GM23338 (cell line): ENCODE results near the gene HCFC2. TPM values are rescaled to one million over a fixed set of nuclear protein-coding genes. Genes with fewer than 3 reads are reported as not detected.

Source experiments
- CREB1 ChIP-seq: fragments of 250-450 bp; sonication (Bioruptor Pico); IDR thresholded peaks from 2 replicates; pipeline ENCODE4 v1.5.0; 2020; ENCODE audit warnings: low read depth, mild to moderate bottlenecking, moderate library complexity
- ETS1 ChIP-seq: IDR thresholded peaks from 2 replicates; pipeline ENCODE4 v1.6.1; 2016; ENCODE audit warnings: antibody characterized with exemption
- EZH2 ChIP-seq: fragments of 200-600 bp; sonication (generic); IDR thresholded peaks from one replicate; pipeline ENCODE4 v1.8.0; 2017; ENCODE audit warnings: antibody characterized with exemption, mild to moderate bottlenecking, low read depth; ENCODE audit not compliant: unreplicated experiment
- POLR2AphosphoS5 ChIP-seq: IDR thresholded peaks from 2 replicates; pipeline ENCODE4 v1.6.1; 2016; ENCODE audit warnings: antibody characterized with exemption, low read depth
- REST ChIP-seq: IDR thresholded peaks from one replicate; pipeline ENCODE4 v1.6.1; 2018; ENCODE audit warnings: antibody characterized with exemption; ENCODE audit not compliant: unreplicated experiment
- STAT1 ChIP-seq: IDR thresholded peaks from one replicate; pipeline ENCODE4 v1.6.1; 2016; ENCODE audit warnings: antibody characterized with exemption; ENCODE audit not compliant: unreplicated experiment
- ZNF331 ChIP-seq: fragments of 250-450 bp; sonication (Bioruptor Pico); IDR thresholded peaks from 2 replicates; pipeline ENCODE4 v1.5.0; 2020; ENCODE audit warnings: low read depth, mild to moderate bottlenecking, moderate library complexity
- polyA plus RNA-seq: library from polyadenylated mRNA; unstranded; fragments of >200 nt; fragmentation: Nextera tagmentation; extraction: Ambion mirVana; gene quantifications from 2 replicates; pipeline ENCODE4 v1.2.1, GENCODE V29; 2016
- total RNA-seq: library from RNA; depleted of rRNA; stranded (reverse); fragments of >200 nt; shearing (Covaris generic); gene quantifications from 2 replicates; pipeline ENCODE4 v1.2.3, GENCODE V29; 2014
- TF ChIP-seq, protein P1 (sequence below): fragments of 250-450 bp; sonication (Bioruptor Pico); IDR thresholded peaks from 2 replicates; pipeline ENCODE4 v1.5.0; 2020; ENCODE audit warnings: mild to moderate bottlenecking, moderate library complexity

The HCFC2 gene
- total and polyA plus RNA-seq, 2 experiments from 2014 or later, result 1.9 to 2.5 TPM

GRCh38 chr12:104079024-104079423 is 14.7 kb downstream of the HCFC2 start (continued):
- TF ChIP-seq, protein P1, sequence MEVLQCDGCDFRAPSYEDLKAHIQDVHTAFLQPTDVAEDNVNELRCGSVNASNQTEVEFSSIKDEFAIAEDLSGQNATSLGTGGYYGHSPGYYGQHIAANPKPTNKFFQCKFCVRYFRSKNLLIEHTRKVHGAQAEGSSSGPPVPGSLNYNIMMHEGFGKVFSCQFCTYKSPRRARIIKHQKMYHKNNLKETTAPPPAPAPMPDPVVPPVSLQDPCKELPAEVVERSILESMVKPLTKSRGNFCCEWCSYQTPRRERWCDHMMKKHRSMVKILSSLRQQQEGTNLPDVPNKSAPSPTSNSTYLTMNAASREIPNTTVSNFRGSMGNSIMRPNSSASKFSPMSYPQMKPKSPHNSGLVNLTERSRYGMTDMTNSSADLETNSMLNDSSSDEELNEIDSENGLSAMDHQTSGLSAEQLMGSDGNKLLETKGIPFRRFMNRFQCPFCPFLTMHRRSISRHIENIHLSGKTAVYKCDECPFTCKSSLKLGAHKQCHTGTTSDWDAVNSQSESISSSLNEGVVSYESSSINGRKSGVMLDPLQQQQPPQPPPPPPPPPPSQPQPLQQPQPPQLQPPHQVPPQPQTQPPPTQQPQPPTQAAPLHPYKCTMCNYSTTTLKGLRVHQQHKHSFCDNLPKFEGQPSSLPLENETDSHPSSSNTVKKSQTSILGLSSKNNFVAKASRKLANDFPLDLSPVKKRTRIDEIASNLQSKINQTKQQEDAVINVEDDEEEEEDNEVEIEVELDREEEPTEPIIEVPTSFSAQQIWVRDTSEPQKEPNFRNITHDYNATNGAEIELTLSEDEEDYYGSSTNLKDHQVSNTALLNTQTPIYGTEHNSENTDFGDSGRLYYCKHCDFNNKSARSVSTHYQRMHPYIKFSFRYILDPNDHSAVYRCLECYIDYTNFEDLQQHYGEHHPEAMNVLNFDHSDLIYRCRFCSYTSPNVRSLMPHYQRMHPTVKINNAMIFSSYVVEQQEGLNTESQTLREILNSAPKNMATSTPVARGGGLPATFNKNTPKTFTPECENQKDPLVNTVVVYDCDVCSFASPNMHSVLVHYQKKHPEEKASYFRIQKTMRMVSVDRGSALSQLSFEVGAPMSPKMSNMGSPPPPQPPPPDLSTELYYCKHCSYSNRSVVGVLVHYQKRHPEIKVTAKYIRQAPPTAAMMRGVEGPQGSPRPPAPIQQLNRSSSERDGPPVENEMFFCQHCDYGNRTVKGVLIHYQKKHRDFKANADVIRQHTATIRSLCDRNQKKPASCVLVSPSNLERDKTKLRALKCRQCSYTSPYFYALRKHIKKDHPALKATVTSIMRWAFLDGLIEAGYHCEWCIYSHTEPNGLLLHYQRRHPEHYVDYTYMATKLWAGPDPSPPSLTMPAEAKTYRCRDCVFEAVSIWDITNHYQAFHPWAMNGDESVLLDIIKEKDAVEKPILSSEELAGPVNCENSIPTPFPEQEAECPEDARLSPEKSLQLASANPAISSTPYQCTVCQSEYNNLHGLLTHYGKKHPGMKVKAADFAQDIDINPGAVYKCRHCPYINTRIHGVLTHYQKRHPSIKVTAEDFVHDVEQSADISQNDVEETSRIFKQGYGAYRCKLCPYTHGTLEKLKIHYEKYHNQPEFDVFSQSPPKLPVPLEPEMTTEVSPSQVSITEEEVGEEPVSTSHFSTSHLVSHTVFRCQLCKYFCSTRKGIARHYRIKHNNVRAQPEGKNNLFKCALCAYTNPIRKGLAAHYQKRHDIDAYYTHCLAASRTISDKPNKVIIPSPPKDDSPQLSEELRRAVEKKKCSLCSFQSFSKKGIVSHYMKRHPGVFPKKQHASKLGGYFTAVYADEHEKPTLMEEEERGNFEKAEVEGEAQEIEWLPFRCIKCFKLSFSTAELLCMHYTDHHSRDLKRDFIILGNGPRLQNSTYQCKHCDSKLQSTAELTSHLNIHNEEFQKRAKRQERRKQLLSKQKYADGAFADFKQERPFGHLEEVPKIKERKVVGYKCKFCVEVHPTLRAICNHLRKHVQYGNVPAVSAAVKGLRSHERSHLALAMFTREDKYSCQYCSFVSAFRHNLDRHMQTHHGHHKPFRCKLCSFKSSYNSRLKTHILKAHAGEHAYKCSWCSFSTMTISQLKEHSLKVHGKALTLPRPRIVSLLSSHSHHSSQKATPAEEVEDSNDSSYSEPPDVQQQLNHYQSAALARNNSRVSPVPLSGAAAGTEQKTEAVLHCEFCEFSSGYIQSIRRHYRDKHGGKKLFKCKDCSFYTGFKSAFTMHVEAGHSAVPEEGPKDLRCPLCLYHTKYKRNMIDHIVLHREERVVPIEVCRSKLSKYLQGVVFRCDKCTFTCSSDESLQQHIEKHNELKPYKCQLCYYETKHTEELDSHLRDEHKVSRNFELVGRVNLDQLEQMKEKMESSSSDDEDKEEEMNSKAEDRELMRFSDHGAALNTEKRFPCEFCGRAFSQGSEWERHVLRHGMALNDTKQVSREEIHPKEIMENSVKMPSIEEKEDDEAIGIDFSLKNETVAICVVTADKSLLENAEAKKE (CRISPR knock-in tag), result no peak
- TF ChIP-seq POLR2AphosphoS5 (no peak), CREB1 (CRISPR knock-in tag) (no peak), REST (no peak), ETS1 (no peak), STAT1 (no peak), ZNF331 (CRISPR knock-in tag) (no peak), EZH2 (no peak)
